Heart left ventricle (tissue), 13 donors: ENCODE measurements around the gene RASSF9.
A peak's percentile ranks its signal among the peaks of the same experiment; 100 is the strongest.

Source experiments
- POLR2A ChIP-seq, 2 donors: fragments of 450-650 bp; IDR thresholded peaks; one replicate each; pipeline ENCODE4 v1.6.1; 2017; ENCODE audit warnings: antibody characterized with exemption in 2 of 2, mild to moderate bottlenecking in 2 of 2, moderate library complexity in 2 of 2
- TF ChIP-seq, protein P1 (sequence below), 12 donors: fragments of 200-600 bp; sonication (generic) in 4 of 12; IDR thresholded peaks; one replicate each; pipeline versions ENCODE4 v1.5.0 to v1.8.0; 2018 to 2022; ENCODE audit warnings: antibody characterized with exemption in 12 of 12, mild to moderate bottlenecking in 5 of 12
- donor health status: ischemic (EF 13 %, LVEDD 7.1; RV severe dilation, severe dysfunction).
- donor health status: DM: no; HTN: yes; CAD: no.
- donor health status: DM: no; HTN: no; CAD: no.
- donor health status: ischemic (EF 25% LVEDD 6.9; RV normal size, moderate dysfunction).
- donor health status: ischemic (EF 25% LVEDD 5.7; RV mildly dilated, moderate dysfunction).
- donor health status: ischemic (EF 35%, LVEDD 5.7; RV mildly dilated, moderate dysfunction).
- donor health status: nonischemic (EF 11% LVEDD 7.7; RV severe dilation, severe dysfunction).
- donor health status: DM: yes; HTN: yes; CAD: no.
- donor health status: PGD.
- donor health status: ischemic (EF 29% LVEDD 5.4; RV normal size, mild dysfunction).
- donor health status: nonischemic (EF 23%, LVEDD 6.1; RV moderate dilation, normal function).

DNA sequence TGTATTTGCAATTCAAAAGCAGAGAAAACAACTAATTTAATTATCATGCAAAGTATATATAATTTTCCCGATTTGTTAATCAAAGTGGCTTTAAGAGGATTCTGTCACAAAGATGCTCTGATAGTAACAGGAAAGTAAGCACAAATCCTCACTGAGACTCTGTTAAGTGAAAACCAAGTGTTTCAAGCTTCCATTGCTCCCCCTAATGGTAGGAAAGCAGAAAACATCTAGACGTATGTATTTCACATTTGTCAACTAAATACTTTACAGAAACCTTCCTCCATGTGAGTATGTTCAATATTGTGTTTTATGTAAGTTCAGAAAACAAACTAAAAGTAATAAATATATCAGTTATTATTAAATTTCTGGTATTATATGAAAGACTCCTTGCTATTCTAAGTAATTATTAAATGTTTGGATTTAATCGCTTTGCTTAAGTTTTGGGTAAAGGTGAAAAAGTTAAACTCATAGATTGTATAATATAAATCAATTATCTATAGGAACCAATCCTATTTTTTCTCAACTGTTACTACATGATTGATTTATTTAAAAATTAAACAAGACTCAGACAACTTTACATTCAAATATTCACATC, 36.4 kb upstream of the RASSF9 start:
- TF ChIP-seq, protein P1, sequence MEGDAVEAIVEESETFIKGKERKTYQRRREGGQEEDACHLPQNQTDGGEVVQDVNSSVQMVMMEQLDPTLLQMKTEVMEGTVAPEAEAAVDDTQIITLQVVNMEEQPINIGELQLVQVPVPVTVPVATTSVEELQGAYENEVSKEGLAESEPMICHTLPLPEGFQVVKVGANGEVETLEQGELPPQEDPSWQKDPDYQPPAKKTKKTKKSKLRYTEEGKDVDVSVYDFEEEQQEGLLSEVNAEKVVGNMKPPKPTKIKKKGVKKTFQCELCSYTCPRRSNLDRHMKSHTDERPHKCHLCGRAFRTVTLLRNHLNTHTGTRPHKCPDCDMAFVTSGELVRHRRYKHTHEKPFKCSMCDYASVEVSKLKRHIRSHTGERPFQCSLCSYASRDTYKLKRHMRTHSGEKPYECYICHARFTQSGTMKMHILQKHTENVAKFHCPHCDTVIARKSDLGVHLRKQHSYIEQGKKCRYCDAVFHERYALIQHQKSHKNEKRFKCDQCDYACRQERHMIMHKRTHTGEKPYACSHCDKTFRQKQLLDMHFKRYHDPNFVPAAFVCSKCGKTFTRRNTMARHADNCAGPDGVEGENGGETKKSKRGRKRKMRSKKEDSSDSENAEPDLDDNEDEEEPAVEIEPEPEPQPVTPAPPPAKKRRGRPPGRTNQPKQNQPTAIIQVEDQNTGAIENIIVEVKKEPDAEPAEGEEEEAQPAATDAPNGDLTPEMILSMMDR (IDR thresholded peaks at IDR 0.05) = peak; percentile 62 to 90 (median 74)
- no peak for TF ChIP-seq POLR2A (IDR thresholded peaks at IDR 0.05)
